Activated naive CD4-positive, alpha-beta T cell (primary cell): ENCODE results near the gene SYNGR3.
"Not testable (repeated sequence)": the region's sequence is repeated elsewhere in the genome, so short reads cannot be mapped to it uniquely, and the experiment has no call there.

Experiments
- DNase-seq, 4 experiments: peaks; one replicate each; lab custom pipeline; 2025; lab: John Stamatoyannopoulos, UW

SYNGR3 gene

GRCh38 chr16:1989209-1990100 lies at the start of gene SYNGR3:
Gene SYNGR3, plus strand, starts transcription at chr16:1989970. Its CDS starts 133 bp downstream, at chr16:1990103.
- DNase-seq = no peak

- no peak for DNase-seq
These were observed 49.3 kb upstream of the SYNGR3 start for GRCh38 chr16:1940273-1941161.

- DNase-seq = no peak
These were observed 48.4 kb upstream of the SYNGR3 start for GRCh38 chr16:1941162-1942046.

- DNase-seq = no peak
These were observed 47.5 kb upstream of the SYNGR3 start for GRCh38 chr16:1942047-1942809.

- DNase-seq = peak; percentile 94 to 99 (median 96)
These were observed 46.7 kb upstream of the SYNGR3 start, which contains the start of gene MSRB1 for GRCh38 chr16:1942810-1943726. Gene MSRB1, minus strand, starts transcription at chr16:1943199. Its CDS starts 43 bp downstream, at chr16:1943156.

GRCh38 chr16:1944612-1945199 lies 45.1 kb upstream of the SYNGR3 start:
- DNase-seq = no peak

GRCh38 chr16:1945559-1946391 lies 44.0 kb upstream of the SYNGR3 start:
- no peak for DNase-seq

- DNase-seq = no peak
These were observed 43.0 kb upstream of the SYNGR3 start for GRCh38 chr16:1946495-1947368.

GRCh38 chr16:1947369-1947670 lies 42.5 kb upstream of the SYNGR3 start:
- DNase-seq = no peak

- no peak for DNase-seq
These were observed 40.3 kb upstream of the SYNGR3 start for GRCh38 chr16:1949507-1949906.

- no peak for DNase-seq
These were observed 39.7 kb upstream of the SYNGR3 start for GRCh38 chr16:1950047-1950446.

- no peak for DNase-seq
These were observed 39.2 kb upstream of the SYNGR3 start for GRCh38 chr16:1950559-1950958.

- DNase-seq = no peak
These were observed 36.0 kb upstream of the SYNGR3 start for GRCh38 chr16:1953734-1954133.

- DNase-seq = not testable (repeated sequence)
These were observed 32.2 kb upstream of the SYNGR3 start for GRCh38 chr16:1957434-1958142.

GRCh38 chr16:1958143-1958491 lies 31.7 kb upstream of the SYNGR3 start:
- not testable (repeated sequence) for DNase-seq

- DNase-seq = no peak
These were observed 31.0 kb upstream of the SYNGR3 start for GRCh38 chr16:1958715-1959268.
